IPS-NIHi7 (cell line): ENCODE data around the gene B4GAT1.
"Not testable (repeated sequence)": the region's sequence is repeated elsewhere in the genome, so short reads cannot be mapped to it uniquely, and the experiment has no call there.

Experiments used
- DNase-seq: peaks from one replicate; pipeline ENCODE4 v3.0.0; 2012; ENCODE audit warnings: mixed read lengths; ENCODE audit errors: extremely low spot score

B4GAT1 gene

DNA sequence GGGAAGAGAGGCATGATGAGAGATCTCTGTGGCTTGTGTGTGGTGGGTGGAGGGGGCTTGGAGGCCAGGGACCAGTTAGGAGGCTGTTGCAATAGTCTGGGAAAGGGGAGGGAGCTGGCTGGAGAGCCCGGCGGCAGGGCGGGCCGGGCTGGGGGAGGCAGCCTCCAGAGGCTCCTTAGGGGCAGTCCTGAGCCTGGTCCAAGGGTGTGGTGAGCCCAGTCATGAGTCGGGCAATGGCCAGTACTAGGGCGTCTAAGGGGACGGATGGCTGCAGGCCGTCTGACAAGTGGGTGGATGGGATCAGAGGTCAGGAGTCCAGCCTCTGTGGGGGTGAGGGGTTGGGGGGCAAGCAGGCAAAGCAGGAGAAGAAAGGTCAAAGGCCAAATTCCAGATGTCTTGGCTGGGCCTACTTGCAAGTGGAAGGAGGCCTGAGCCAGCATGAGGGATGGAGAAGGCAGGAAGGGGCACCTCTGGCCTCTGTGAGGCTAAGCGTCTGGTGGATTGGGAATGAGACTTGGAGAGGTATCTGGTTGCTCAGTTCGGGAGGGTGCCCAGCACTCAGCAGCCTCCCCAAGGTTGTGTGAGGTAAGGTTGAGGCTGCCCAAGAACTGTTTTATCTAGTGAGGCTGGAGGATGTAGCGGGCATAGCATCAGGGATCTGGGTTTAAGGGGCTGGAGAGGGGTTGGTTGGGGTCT is 24.5 kb downstream of the B4GAT1 start:
- DNase-seq, result no peak

DNA sequence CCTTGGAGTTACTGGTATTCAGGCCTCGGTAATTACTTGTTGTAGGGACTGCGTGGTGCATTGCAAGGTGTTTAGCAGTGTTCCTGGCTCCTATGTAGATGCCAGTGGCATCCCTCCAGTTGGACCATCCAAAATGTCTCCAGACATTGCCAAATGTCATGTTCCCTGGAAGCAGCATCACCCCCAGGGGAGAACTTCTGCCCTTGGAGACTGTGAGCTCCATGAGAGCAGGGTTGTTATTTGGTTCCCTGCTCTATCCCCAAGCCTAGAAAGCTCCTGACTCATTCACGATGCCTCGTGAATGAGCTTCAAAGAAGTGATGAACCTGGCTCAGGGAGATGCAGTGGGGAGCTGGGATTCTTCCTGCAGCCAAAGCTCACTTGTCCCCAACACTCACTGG is 25.8 kb downstream of the B4GAT1 start:
- no peak for DNase-seq

DNA sequence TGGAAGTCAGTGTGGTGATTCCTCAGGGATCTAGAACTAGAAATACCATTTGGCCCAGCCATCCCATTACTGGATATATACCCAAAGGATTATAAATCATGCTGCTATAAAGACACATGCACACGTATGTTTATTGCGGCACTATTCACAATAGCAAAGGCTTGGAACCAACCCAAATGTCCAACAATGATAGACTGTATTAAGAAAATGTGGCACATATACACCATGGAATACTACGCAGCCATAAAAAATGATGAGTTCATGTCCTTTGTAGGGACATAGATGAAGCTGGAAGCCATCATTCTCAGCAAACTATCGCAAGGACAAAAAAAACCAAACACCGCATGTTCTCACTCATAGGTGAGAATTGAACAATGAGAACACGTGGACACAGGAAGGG is 26.7 kb downstream of the B4GAT1 start:
- DNase-seq, result not testable (repeated sequence)

DNA sequence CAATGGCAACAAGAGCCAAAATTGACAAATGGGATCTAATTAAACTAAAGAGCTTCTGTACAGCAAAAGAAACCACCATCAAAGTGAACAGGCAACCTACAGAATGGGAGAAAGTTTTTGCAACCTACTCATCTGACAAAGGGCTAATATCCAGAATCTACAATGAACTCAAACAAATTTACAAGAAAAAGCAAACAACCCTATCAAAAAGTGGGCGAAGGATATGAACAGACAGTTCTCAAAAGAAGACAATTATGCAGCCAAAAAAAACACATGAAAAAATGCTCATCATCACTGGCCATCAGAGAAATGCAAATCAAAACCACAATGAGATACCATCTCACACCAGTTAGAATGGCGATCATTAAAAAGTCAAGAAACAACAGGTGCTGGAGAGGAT is 27.1 kb downstream of the B4GAT1 start:
- DNase-seq, result not testable (repeated sequence)

DNA sequence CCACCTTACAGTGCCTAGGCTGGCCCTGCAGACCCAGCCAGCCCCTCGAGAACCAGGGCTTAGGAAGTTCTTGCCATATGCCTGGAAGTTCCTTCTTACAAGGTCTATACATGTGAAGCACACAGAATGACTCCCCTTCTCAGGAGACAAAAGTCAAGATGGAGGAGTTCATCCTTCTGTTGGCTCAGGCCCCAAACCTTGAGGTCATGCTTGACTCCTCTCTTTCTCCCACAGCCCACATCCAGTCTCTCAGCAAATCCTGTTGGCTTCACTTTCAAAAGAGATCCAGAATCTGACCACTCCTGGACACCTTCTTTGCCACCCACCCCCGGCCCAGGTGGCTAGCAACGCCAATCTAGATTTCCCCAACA is 28.8 kb downstream of the B4GAT1 start:
- DNase-seq, result no peak

DNA sequence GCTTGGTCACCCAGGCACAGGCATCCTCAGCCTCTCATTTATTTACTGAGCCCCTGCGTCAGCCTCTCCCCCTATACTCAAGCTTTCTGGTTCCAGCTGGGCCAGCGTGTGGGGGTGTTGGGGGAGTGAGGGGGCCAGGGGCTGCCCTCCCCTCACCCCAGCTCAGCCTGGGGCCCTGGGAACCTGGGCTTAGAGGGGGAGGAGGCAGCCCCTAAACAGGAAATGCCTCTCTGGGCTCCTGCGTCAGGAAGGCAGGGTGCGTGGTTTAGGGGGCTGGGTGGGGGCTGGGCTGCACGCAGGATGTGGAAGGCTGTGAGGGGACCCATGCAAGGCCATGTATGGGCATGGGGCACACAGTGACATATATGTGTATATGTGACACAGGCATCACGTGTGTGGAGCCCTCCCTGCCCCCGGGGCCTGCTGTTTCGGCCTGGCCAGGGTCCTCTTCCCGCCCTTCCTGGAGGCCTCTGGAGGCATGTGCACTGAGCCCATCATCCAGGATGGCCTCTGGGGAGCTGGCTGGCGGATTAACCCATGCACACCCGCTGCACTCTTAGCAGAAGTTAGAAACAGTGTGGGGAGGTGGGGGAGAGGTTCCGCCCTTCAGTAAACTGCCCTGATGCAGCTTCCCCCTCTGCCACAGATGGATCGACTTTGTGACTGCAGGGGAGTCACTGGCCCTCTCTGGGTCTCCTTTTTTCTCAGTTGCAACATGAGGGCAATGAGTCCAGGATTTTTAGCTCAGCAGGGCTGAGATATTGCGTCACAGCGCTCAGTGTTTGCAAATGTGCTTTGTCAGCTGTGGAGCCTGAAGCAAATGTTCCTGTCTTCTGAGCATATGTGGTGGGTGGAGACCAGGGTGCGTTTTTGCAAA is 29.5 kb downstream of the B4GAT1 start:
- DNase-seq, result peak; percentile 35

DNA sequence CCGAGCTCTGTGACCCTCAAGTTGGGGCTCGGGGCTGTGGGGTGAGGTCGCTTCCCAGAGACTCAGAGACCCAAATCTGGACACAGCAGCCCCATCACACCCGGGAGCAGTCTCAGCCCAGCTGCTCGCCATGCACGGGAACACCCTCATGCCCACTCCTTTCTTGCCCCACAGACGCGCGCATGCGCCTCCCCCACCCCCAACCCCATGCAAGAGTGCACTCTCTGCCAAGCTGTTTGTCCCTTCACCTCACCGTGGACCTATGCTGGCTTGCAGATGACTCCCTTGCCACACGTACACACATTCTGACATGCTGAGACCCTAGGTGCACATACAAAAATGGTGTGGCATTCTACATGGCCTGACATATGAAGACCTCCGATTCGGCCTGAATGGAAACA is 30.1 kb downstream of the B4GAT1 start:
- no peak for DNase-seq

DNA sequence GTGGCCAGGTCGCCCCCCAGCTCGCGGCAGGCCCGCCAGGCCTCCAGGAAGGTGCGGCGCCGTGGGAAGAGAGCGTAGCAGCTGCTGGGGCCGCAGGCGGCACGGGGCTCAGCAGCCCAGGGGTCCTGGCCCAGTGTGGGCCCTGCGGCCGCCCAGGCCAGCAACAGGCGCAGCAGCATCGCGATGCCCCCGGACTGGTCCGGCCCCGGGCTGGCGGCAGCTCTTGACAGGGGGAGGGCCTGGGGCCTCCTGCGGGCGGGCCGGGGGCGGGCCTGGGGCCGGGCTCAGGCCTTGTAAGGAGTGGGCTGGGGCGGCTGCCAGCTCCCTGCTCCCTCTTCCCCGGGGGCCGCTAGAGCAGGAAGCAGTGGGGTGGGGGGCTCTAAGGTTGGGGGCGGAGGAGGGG is 30.6 kb downstream of the B4GAT1 start, which contains the start of gene CD248:
Gene CD248, minus strand, starts transcription at position 196 of the 403 bp plus-strand sequence. Its CDS starts 17 bp downstream, at position 179.
- DNase-seq, result peak; percentile 72

DNA sequence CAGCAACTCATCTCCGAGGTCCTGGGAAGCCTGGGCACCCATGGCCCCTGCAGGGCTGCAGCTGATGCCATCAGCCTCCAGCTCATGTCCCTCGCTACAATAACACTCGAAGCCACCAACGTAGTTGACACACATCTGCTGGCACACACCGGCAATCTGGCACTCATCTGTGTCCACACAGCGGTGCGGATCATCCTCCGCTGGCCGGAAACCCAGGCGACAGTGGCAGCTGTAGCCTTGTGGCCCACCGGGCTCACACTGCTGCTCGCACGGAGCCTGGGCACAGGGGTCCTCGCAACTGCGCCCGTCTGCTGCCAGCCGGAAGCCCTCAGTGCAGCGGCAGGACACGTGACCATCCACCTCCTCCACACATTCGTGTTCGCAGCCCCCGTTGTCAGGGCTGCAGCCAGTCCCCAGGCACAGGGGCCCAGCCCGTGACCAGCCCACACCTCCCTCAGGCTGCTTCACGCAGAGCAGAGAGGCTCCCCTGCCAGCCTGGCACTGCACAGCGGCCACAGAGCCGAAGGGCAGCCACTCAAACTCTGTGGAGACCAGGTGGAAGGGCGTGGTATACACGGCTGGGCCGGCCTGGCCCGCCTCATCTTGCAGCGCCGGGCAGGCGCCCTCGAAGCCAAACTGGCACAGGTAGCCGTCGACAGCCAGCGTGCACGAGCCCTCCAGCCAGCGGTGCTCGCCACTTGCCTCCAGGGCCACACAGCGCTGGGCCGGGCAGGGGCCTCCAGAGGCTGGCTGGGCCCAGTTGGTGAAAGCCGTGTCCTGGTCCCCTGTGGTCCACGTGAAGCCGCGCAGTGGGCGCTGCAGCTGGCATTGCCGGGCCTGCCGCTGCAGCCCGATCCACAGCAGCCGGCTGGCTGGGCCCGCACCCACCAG is 31.3 kb downstream of the B4GAT1 start:
- no peak for DNase-seq

DNA sequence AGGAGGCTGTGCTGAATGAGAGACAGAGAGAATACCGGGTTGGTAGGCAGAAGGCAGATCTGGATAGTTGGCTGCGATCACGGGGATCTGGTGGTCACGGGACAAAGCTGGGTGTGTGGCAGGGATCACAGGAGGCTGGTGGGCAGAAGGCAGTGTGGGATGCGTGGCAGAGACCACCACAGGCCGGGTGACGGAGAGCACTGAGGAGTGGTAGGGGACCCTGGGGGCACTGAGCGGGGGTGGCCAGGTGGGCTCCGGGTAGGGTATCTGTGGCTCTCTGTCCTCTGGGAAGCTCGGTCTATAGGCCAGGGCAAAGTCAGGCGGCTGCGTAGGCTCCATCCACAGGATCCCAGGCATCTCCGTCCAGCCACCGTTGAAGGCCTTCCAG is 31.9 kb downstream of the B4GAT1 start:
- DNase-seq, result no peak

DNA sequence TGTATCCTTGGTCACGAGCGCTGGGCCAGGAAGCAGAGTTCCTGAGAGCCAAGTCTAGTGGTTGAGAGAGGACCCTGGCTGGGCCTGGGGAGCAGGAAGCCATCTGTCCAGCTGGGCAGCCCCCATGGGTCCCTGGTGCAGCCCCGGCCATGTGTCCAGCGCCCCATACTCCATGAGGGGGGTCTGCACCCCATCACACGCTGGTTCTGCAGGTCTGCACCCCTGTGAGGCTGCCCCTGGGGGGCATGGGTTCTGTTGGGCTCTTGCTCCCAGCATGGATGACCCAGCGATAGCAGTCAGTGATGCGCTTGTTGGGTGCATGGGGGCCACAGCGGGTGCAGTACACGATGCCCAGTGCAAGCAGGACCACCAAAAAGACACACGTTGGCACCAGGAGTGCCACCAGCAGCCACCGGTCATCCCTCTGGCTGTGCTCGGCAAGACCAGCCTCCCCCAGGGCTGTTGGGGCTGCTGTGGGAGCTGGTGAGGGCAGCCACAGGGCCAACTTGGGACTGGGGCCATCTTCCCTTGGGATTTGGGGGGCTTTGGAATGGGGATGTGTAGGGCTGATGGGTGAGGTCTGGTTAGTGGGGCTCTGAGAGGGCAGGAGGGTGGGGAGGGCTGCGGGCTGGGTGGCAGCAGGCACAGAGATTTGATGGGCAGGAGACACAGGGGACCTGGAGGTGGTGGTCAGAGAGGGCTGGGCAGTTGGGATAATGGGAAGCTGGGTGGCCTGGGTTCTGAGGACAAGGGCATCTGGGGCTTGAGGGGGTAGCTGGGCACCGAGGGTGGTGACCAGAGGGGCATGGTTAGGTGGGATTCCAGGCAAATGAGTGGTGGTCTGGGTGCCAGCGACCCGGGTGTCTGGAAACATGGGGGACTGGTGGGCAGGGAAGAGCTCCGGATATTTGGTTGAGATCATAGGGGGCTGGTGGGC is 32.6 kb downstream of the B4GAT1 start:
- DNase-seq, result no peak

DNA sequence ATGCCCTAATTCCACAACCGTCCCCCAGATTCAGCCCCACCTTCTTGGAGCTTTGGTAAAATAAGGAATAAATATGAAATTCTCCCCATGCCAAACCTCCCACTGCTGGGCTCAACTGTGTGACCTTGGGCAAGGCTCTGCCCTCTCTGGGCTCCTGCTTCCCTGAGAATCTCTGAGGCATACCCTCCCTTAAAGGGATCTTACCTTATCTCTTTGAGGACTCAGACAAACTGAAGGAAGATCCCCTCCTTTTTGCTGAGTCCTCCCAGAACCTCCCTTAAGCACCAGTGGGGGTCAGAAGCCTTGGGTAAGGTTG is 33.3 kb downstream of the B4GAT1 start:
- DNase-seq, result no peak

DNA sequence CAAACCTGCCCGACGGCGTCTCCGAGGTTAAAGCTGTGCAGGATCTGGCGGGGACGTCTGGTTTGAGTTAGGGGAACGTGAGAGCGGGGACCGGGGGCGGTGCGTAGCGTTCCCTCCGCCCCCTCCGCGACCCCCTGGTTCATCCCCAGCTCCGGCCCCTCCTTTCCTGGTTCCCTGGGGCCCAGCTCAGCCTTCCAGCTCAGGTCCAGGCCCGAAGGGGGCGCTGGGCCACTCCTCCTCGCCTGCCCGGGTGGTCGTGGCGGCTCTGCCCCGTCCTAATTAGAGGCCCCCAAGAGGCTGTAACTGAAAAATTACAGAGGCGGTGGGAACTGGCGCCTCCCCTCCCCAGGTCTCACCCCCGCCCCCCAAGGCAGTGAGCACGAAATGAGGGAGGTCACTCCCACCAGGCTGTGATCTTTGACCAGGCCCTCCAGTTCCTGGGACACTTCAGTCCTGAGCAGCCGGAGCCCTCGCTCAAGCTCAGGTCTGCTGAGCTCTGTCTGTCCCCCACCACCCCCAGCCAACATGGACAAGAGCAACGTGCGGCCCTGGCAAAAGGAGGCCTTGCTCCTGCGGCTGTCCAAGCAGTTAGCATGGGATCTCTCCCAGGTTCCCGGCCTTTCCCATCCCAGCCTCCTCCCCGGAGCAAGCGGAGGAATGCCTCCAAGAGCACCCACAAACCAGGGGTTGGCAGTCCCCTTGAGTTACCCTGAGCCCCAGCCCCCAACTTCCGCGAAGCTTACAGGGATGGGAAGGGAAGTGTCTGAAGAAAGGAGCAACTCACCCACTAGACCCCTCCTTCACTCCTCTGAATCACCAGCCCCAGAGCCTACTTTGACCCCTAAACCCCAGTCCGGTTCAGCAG is 33.9 kb downstream of the B4GAT1 start:
- peak; percentile 55 for DNase-seq

DNA sequence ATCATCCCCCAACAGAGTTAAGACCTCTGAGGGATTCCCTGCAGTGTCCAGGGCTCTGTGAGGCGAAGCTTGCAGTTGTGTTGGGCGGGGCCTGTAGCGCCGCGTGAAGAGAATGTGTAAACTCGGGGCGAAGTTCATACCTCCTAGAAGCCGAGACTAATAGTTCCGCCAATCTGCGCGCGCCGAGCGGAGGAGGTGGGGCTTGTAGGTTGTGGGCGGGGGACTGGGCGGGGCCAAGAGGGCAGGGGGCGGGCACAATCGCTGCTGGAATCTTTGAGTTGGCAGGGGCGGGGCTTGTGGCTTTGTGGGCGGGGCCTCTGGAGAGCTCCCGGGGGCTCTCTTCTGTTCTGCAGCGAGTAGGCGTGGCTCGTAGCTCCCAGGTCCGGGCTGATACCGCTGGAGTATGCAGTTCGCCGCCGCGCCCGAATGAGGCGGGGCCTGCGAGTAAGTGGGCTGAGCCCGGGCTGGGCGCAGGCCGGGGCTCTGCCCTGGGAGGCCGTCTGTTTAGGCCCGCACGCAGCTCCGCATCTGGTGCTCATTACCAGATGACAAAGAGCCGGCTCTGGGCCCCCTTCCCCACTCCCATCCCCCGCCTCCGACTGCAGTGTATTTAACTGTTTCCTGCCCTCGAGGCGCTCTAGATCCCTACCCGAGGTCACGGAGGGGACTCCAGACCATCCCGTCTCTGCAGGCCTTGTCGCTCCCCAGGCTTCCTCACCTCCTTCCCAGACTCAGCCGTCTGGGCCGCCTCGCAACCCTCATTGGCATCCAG is 34.7 kb downstream of the B4GAT1 start:
- DNase-seq, result peak; percentile 96

DNA sequence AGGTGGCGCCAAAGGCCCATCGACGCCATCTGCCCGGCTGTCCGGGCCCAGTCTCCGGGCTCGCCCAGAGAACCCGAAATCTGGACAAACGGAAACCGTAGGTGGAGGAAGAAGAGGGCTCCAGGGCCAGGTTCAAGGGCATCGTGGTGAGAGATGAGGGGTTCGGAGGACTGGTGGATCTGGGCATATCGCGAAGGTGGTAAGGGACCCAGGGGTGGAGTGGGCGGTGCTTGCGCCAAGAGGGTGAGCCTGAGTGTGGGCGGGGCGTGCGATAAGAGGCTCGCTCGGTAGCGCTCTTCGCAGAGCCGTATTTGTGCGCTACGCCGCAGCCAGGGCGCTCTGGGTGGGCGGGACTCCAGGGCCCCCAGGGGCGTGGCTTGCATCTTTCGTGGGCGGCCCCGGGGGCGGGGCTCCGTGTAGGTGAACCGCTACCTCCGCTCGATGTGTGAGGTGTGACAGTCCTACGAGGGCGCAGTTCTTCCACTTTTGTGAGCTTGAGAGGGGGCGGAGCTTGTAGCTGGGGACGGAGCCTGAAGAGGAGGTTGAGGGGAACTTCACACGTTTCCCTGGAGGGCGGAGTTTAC is 35.4 kb downstream of the B4GAT1 start:
- DNase-seq, result peak; percentile 83

DNA sequence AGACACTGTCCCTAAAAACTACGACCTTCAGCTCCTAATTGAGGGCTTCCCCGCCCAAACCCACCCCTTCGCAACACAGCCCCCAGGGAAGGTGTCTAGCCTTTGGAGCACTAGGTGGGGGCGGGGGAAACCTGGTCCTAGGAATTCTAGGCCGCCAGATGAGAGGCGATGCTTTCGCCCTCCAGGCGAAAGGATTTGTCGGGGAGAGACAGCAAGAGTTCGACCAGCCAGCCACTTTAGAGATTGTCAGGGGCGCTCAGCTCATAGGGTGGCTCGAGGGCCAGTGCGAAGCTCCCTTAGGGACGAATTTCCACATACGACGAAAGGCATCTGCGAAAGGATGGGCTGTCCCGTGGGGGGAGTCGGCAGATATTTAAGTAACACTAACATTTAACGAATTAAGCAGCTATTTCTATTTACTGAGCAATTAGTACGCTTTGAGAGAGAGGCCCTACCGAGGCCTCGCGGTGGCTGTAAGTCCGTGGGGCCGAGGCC is 35.9 kb downstream of the B4GAT1 start:
- no peak for DNase-seq

DNA sequence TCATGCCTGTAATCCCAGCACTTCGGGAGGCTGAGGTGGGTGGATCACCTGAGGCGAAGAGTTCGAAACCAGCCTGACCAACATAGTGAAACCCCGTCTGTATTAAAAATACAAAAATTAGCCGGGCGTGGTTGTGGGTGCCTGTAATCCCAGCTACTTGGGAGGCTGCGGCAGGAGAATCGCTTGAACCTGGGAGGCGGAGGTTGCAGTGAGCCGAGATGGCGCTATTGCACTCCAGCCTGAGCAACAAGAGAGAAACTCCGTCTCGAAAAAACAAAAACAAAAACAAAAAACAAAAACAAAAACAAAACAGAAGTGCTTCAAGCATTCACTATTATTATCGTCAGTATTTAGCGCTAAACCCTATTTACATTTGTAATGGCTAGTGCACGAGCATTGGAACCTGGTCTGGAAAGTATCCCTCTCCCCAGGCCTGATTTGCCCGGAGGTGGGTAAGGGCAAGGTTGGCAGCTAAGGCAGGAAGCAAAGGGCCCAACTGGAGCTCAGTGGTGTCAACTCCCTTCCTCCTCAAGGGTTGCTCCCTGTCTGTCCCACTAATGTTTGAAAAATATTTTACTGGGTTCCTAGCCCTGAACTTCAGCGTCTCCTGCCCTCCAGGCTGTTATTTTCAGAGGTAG is 36.5 kb downstream of the B4GAT1 start:
- DNase-seq, result not testable (repeated sequence)

DNA sequence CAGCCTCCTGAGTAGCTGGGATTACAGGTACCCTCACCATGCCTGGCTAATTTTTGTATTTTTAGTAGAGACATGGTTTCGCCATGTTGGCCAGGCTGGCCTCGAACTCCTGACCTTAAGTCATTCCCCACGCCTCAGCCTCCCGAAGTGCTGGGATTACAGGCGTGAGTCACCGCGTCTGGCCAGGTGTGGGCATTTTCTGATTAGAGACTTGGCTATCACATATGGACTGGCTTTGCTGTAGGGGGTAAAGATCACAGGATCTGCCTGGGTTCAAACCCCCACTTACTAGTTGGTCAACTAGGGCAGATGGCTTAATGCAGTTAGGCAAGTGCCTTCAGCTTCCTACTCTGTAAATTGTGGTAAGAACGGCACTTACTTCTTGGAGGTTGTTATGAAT is 37.1 kb downstream of the B4GAT1 start:
- no peak for DNase-seq
